ENCODE measurements around the gene LYAR.

LYAR gene, protein sequence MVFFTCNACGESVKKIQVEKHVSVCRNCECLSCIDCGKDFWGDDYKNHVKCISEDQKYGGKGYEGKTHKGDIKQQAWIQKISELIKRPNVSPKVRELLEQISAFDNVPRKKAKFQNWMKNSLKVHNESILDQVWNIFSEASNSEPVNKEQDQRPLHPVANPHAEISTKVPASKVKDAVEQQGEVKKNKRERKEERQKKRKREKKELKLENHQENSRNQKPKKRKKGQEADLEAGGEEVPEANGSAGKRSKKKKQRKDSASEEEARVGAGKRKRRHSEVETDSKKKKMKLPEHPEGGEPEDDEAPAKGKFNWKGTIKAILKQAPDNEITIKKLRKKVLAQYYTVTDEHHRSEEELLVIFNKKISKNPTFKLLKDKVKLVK

DNA sequence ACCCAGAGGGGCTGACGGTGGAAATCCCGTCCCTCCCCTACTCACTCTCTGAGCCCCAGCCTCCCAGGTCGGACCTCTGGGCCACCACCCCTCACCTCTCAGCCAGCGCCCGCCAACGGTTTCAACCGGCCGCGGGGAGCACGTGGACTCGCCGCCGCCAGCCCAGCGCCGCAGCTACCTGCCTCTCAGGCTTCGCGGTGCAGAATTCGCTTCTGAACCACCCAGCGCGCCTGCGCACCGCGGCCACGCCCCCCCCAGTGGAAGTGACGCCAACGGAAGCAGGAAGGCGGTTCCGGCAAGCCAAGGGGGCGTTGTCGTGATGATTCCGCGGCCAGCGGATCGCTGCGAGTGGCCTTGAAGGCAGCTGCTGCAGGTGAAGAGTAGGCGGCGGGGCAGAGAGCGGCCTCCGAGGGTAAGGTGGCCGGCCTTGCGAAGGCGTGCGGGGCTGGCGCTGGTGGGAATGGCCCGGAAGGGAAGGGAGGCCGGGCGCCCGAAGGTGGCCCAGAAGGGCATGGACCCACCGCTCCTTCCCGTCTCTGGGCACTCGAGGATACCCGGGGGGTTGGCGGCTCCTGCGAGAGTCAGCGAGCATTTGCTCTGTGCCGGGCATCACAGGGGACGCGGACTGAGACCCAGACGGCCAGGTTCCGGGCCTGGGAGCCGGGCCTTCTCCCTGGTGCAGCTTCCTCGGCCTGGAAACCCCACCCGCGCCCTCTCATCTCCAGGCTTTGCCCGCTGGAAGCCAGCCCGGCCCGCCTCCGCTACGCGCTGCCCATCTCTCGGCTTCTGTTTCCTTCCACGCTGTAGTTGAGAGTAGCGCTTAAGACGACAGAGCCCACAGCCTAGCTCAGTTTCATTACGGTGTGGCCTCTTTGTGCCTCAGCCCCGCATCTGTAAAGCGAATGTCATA lies at the start of gene LYAR, which contains the start of gene ZBTB49:
LYAR (minus strand) TSS at position 214 of the 910 bp plus-strand sequence. CDS start 6,412 bp downstream, outside the sequence.
ZBTB49 (plus strand) TSS at position 311 of the 910 bp plus-strand sequence. CDS start 9,695 bp downstream, outside the sequence.
- peak; percentile 87 for DNase-seq (ENCODE audit: low read depth)

DNA sequence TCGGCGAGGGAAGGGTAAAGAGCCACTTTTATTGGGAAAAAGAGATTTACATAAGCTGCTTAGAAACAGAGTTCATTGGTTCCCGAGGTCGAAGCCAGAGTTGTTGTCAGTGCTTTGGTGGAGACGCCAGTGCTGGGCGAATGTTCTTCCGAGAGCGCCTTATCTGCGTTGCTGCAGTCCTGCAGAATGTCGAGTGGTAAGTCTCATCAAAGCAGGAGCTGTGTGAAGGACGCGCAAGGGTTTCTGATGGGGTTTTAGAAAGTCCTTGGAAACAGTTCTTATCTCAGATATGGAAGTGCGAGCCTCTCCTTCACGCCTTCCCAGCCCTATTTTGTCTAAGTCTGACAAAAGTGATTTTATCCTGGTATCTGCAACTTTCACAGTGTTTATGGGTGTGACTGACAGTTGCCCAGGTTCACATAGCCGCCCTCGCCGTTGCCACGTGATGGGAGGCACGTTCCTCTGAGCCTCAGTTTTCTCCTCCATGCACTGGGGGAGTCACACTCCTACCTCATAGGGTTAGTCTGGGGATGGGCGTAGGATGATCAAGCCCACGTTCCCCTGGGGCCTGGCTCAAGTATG lies 49.6 kb upstream of the LYAR start:
- no peak for DNase-seq (ENCODE audit: low read depth)

DNA sequence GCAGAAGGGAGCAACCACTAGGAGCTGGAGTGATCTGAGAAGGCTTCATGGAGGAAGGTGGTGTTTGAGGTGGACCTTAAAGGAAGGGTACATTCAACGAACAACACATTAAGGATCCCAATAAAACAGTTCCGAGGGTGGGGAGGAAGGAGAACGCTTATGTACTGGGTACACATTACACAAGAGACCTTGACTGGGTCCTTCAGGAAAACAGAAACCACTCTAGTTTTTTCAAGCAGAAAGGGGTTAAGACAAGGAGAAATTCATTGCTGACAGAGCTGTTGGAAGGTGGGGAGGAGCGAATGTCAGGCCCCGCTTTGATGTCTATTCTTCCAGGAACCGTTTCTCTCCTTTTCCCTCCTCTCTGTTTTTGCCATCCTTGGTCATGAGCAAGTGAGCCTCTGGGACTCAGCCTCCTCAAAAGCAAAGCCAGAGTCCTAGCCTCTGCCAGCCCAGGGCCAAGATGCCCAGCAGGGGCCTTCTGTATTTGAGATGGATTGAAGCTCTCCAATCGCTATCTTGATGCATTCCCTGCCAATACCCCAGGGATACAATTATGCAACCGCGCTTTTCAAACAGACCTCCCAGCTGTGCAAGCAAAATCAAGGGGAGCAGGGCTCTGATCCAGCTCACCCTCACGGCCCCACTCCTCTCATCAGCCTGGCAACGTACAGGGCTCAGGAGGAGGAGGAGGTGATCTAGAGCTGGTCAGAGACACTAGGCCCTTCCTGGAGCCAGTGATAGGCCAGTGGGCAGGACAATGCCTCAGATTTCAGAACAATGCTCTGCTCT lies 48.5 kb upstream of the LYAR start:
- no peak for DNase-seq (ENCODE audit: low read depth)

DNA sequence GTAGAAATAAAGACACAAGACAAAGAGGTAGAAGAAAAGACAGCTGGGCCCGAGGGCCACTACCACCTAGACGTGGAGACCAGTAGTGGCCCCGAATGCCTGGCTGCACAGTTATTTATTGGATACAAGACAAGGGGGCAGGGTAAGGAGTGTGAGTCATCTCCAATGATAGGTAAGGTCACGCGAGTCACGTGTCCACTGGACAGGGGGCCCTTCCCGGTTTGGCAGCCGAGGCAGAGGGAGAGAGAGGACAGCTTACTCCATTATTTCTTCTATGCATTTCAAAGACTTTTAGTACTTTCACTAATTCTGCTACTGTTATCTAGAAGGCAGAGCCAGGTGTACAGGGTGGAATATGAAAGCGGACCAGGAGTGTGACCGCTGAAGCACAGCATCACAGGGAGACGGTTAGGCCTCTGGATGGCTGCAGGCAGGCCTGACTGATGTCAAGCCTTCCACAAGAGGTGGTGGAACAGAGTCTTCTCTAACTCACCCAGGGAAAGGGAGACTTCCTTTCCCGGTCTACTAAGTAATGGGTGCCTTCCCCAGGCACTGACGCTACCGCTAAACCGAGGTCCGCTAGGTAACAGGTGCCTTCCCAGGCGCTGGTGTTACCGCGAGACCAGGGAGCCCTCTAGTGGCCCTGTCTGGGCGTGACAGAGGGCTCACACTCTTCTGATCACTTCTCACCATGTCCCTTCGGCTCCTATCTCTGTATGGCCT lies 45.0 kb upstream of the LYAR start:
- DNase-seq (ENCODE audit: low read depth) = peak; percentile 61

DNA sequence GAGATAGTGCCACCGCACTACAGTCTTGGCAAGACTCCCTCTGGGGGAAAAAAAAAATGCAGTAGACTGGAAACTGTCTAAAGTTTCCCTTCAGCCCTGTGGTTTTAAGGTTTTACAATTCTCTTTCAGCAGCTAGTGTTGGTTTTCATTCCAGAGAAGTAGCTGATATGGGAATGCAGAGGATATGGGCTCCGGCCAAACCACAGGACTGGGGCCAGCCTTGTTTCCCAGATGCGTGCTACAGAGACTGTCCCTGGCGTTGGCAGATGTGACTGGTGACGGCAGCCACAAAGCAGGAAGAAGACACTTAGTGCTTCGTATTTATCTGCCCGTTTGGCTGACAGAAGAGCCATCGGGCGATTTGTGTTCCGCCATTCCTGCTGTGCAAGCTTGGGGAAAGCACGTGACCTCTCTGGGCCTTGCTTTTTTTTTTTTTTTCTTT lies 43.3 kb upstream of the LYAR start:
- DNase-seq (ENCODE audit: low read depth) = peak; percentile 97

DNA sequence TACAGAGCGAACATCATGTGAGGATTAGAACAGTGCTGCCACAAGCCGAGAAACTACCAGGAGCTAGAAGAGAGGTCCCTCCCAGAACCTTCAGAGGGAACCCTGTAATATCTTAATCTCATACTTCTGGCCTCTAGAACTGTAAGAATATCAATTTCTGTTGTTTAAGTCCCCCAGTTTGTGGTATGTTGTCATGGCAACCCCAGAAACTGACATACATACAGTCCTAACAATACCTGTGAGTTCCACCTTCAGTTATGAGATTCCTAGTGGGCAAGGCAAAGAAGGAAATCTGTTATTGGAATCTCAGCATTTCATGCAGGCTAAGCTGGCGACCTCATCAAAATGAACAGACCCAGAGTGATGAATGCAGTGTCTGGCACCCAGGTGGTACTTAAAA lies 42.6 kb upstream of the LYAR start:
- DNase-seq (ENCODE audit: low read depth) = no peak

DNA sequence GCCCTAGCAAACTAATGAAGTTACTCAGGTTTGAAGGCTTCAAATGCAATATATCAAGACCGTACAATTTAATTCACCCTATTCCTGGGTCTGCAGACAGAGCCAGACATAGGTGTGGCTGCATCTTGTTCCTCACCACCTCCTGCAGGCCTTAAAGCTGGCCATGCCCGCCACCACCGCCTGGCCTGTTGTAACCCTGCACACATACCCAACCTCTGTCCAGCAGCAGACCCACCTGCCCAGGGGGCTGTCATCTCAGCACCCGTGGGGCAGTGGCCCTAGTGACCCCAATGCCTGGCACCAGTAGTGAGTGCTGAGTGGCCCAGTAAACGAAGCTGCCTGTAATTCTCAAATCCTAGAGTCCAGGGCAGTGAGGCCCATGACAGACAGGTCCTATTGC lies 40.8 kb upstream of the LYAR start:
- no peak for DNase-seq (ENCODE audit: low read depth)

DNA sequence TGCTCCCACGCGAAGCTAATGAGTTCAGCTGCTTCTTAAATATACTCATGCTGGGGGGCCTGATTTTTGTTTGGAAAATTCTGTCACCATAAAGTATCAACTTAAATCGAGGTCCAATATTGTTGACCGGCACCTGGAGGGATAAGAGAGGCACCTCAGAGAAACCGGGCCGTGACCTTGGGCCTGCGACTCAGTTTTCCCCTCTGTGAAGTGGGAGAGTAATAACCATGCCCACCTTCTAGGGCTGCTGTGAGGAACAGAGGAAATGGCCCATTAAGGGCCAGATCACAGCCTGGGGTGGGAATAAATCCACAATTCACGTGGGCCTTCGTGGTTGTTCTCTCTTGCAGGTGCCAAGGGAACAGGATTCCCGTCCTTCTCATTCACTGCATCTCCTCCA lies 39.5 kb upstream of the LYAR start:
- no peak for DNase-seq (ENCODE audit: low read depth)

DNA sequence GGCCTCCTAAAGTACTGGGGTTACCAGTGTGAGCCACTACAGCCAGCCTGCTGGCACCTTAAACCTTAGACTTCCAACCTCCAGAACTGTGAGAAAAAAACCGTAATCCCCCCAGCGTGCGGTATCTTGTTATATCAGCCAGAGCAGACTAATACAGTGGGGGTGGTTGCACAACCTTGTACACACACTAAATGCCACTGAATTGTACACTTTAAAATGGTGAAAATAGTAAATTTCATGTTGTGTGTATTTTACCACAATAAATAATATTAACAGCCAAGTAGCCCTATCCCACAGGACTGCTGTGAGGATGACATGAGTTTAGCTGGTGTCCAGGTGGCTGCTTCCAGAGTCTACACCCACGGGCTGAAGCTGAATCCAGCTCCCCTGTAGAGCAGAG lies 38.9 kb upstream of the LYAR start:
- DNase-seq (ENCODE audit: low read depth) = no peak

DNA sequence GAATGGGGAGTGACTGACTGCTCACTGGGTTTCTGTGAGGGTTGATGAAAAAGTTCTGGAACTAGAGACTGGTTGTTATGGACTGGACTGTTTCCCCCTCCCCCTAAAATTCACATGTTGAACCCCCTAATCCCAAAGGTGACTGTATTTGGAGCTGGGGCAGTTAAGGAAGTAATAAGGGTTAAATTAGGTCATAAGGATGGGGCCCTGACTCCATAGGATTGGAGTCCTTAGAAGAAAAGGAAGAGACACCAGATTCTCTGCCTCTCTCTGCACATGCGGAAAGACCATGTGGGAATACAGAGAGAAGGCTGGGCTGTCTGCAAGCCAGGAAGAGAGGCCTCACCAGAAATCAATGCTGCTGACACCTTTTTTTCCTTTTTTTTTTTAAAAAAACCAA lies 38.3 kb upstream of the LYAR start:
- DNase-seq (ENCODE audit: low read depth) = no peak

DNA sequence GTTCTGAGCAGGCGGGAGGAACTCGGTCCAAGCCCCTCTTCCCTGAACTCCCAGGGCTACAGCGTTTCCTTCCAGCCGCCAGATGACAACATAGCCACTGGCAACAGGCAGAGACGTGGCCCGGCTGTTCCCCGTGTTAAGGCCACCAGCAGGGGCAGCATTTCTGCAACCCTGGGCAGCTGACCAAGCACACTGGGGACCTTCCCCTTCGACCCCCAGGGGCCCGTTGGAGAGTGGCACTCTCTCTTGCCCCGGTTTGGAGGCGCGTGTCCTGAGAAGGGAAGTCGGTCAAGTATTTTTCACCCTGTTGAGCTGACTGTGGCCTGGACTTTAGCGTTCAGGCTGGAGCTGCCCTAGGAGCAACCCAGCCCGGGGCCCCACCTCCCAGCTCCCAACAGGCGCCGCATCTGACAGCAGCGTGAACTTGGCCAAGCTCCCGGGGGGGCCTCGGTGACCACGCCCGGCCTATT lies 37.7 kb upstream of the LYAR start:
- peak; percentile 19 for DNase-seq (ENCODE audit: low read depth)

DNA sequence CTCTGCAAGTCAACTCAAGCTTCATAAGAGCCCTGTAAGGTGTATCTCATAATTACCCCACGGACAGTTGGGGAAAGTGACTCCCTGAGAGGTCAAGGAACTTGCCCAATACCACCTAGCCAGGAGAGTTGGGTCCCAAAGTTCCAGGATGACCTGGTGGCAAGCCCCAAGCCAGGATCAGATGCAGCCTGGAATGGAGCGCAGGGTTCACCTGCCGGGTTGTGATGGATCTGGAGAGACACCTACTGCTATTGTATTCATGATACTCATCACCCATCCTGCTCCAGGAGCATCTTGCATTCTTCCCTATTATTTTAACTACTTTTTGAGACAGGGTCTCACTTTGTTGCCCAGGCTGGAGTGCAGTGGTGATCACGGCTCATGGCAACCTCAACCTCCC lies 36.2 kb upstream of the LYAR start:
- no peak for DNase-seq (ENCODE audit: low read depth)

DNA sequence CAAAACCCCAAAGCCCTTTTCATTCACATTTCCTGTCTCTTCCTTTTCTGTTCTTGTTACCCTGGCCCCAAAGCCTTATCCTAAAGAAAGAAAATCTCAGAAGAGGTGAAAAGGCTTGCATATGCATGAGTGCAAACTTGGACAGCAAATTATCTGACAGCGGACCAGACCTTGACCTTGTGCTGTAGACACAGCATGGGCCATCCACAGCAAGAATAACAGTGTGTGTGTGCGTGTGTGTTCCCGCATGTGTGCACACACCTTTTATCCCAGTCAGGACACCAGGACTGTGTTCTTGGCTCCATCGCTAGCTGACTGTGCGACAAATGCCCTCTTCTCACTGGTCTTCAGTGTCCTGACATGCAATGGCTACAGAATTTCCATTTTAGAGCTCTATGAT lies 35.4 kb upstream of the LYAR start:
- no peak for DNase-seq (ENCODE audit: low read depth)

DNA sequence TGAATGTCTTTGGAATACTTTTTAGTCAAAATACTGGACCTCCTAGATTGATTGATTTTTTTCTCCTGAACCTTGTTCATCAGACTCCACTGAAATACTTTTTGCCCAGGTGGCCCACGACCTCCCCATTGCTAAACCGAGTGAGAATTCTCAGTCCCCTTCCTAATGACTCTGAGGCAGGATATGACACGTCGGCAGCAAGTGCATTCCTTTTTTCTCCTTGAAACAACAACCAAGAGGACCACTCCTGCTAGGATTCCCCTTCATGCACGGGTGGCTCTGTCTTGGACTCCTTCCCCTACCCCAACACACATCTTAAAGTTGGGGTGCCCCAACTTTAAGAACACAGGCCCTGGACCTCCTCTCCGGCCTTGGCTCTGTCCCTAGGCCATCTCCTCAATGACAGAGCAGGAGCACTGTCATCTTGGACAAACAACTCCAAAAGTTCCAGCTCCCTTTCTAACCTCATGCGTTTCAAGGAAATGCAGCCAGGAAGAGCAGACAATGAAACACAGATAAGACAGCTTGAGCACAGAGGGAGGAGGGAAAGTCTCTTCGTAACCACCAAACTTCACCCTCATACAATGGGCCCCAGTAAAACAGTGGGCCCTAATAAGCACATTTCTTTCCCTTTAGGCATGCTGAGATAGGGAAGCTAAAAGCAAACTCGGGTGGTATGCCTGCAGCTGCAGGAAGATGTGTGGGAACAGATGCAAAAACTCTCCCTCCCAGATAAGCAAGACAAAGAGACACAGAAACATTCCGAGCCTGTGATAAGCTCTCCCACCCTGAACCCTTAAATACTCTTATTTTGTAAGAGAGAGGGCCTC lies 34.0 kb upstream of the LYAR start:
- DNase-seq (ENCODE audit: low read depth) = peak; percentile 5

DNA sequence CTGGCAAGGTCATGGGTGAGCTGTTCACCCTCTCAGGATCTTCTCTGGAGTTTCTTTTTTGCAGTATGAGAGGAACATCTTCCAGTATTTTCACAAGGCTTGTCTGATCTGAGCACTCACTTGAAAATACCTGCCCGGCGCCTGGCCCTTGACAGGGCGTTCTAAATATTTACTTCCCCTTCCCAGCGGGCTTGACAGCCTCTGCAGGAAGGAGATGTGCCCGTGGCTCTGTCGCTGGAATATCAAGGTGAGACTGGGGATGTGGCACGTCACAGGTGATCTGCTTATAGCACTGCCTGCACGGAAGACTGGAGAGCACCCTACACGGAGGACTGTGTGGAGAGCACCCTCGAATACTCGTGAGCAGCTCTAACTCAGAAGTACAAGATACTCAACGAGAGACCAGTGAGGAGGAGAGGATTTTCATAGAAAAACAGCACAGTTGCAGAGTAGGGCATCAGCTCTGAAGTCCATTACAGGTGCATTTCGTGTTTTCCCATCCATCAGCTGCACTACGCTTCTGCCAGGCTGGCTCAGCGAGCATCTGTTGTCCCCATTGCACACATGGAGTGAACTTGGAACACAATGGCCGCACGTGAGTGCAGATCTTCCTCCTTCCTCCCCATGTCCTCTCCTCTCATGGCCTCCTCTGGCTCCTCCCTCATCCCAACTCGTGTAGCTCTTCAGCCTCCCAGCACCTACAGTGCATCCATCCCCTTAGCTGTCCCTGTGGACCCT lies 32.2 kb upstream of the LYAR start:
- DNase-seq (ENCODE audit: low read depth) = no peak

DNA sequence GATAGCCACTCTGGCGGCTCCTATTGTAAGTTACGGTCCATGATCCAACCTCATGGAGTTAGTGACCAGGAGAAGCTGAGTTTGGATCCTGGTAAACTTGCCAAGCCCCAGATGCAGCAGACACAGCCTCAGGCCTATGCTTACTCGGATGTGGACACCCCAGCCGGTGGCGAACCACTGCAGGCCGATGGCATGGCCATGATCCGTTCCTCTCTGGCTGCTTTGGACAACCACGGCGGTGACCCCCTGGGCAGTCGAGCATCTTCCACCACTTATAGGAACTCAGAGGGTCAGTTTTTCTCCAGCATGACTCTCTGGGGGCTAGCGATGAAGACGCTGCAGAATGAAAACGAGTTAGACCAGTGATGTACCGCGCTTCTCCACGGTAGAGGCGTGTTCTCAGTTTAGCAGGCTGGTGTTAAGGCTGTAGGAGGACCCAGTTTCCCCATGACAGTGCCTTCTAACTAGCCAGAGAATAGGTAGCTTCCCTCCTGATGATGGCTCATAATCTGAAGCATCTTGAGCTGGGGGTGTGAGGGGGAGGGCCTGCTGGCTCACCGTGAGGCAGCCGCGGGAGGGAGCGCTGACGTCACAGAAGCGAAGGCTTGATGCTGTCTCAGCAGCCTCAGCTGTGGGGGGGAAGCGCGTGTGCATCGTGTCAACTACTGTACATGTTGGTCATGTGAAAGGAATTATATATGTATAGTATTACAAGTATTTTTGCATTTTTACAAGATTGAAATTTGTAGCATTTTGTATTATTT lies 31.2 kb upstream of the LYAR start:
- no peak for DNase-seq (ENCODE audit: low read depth)

DNA sequence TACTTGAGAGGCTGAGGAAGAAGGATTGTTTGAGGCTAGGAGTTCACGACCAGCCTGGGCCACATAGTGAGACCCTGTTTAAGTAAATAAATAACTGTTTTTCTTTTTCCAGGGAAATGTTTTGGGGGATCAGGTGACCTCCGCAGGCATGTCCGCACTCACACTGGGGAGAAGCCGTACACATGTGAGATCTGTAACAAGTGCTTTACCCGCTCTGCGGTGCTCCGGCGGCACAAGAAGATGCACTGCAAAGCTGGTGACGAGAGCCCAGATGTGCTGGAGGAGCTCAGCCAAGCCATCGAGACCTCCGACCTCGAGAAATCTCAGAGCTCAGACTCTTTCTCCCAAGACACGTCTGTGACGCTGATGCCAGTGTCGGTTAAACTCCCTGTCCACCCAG lies 30.6 kb upstream of the LYAR start:
- DNase-seq (ENCODE audit: low read depth) = no peak

DNA sequence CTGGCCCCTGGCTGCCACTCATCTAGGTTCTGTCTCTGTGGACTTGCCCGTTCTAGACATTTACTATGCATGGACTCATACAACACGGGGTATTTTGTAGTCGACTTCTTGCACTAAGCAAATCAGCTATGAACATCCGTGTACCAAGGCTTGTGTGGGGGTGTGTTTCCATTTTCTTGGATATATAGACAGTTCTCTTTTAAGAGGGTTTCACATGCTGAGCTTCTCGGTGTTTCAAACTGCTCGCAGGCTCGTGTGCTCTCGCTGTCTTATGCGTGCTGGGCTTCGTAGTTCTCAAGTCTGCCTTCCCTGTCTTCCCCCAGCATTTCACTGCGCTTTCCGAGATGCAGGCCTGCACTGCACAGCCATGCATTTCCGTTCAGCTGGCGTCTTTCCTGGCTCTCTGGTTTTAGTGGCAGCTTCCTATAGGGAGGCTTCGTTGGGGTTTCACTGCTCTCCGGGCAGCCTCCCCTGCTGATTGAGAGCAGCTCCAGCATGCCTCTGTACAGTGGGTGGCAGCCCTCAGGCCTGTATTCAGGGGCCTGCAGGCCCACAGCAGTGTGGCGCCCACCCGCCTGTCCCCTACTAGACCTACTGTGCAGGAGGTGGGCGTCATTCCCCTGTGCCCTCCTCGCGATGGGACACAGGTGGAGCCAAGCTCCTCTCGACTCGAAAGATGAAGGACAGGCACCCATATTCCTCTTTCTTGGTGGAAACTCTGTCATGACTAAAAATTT lies 27.7 kb upstream of the LYAR start:
- no peak for DNase-seq (ENCODE audit: low read depth)

All from EH (cell line).